Stimulated activated CD8-positive, alpha-beta memory T cell treated with anti-CD3 and anti-CD28 coated beads, Interleukin-15, amount 100 ng/mL, for 4 hours (primary cell): ENCODE measurements around the gene CYP4F8.
"Not testable (repeated sequence)": the region's sequence is repeated elsewhere in the genome, so short reads cannot be mapped to it uniquely, and the experiment has no call there.

ENCODE experiments used
- DNase-seq, 2 donors: peaks; one replicate each; pipeline ENCODE4 v3.0.0-alpha.2; 2020; ENCODE audit warnings: low read depth in 2 of 2

Gene CYP4F8

GRCh38 chr19:15614507-15615379 is at the start of gene CYP4F8:
TSS of gene CYP4F8 (plus strand) at chr19:15615218. CDS start at chr19:15615617, 399 bp downstream.
- no peak for DNase-seq

GRCh38 chr19:15570420-15570819 is 44.6 kb upstream of the CYP4F8 start:
- DNase-seq, result no peak

- no peak for DNase-seq
Measured at GRCh38 chr19:15575406-15575805, 39.6 kb upstream of the CYP4F8 start.

GRCh38 chr19:15576526-15577156 is 38.4 kb upstream of the CYP4F8 start:
- DNase-seq, result no peak

GRCh38 chr19:15577184-15577771 is 37.7 kb upstream of the CYP4F8 start:
- DNase-seq, result no peak

- no peak for DNase-seq
Measured at GRCh38 chr19:15583346-15583745, 31.7 kb upstream of the CYP4F8 start.

- DNase-seq, result no peak
Measured at GRCh38 chr19:15584095-15584494, 30.9 kb upstream of the CYP4F8 start.

GRCh38 chr19:15584541-15585115 is 30.4 kb upstream of the CYP4F8 start:
- peak; percentile 47 to 71 for DNase-seq

- DNase-seq, result no peak
Measured at GRCh38 chr19:15587663-15588062, 27.4 kb upstream of the CYP4F8 start.

- no peak for DNase-seq
Measured at GRCh38 chr19:15588265-15588664, 26.8 kb upstream of the CYP4F8 start.

- DNase-seq, result no peak
Measured at GRCh38 chr19:15589760-15590451, 25.1 kb upstream of the CYP4F8 start.

GRCh38 chr19:15591796-15592195 is 23.2 kb upstream of the CYP4F8 start:
- no peak for DNase-seq

- DNase-seq, result not testable (repeated sequence)
Measured at GRCh38 chr19:15592506-15592905, 22.5 kb upstream of the CYP4F8 start.

- DNase-seq, result not testable (repeated sequence)
Measured at GRCh38 chr19:15593766-15594165, 21.3 kb upstream of the CYP4F8 start.

GRCh38 chr19:15595069-15595468 is 19.9 kb upstream of the CYP4F8 start:
- DNase-seq, result no peak

- DNase-seq, result not testable (repeated sequence)
Measured at GRCh38 chr19:15607978-15608925, 6.8 kb upstream of the CYP4F8 start.

- no peak for DNase-seq
Measured at GRCh38 chr19:15609261-15609660, 5.8 kb upstream of the CYP4F8 start.

- DNase-seq, result no peak
Measured at GRCh38 chr19:15612342-15612741, 2.7 kb upstream of the CYP4F8 start.

- no peak for DNase-seq
Measured at GRCh38 chr19:15613338-15613737, 1.7 kb upstream of the CYP4F8 start.

GRCh38 chr19:15615526-15615925 is 508 bp downstream of the CYP4F8 start:
- no peak for DNase-seq

- DNase-seq, result no peak
Measured at GRCh38 chr19:15616183-15616582, 1.2 kb downstream of the CYP4F8 start.
